ENCODE results near the gene CDKAL1.

DNA sequence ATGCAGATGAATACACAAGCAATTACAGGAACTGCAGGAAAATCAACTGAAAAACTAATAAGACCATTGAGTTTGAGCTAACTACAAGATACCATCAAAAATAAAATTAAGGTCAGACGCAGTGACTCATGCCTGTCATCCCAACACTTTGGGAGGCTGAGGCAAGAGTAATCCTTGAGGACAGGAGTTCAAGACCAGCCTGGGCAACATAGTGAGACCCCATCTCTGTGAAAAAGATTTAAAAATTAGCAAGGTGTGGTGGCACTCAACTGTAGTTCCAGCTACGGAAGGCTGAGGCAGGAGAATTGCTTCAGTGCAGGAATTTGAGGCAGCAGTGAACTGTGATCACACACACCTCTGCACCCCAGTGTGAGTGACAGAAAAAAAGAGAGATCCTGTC, 639.4 kb downstream of the CDKAL1 start:
- TF ChIP-seq, protein P1, sequence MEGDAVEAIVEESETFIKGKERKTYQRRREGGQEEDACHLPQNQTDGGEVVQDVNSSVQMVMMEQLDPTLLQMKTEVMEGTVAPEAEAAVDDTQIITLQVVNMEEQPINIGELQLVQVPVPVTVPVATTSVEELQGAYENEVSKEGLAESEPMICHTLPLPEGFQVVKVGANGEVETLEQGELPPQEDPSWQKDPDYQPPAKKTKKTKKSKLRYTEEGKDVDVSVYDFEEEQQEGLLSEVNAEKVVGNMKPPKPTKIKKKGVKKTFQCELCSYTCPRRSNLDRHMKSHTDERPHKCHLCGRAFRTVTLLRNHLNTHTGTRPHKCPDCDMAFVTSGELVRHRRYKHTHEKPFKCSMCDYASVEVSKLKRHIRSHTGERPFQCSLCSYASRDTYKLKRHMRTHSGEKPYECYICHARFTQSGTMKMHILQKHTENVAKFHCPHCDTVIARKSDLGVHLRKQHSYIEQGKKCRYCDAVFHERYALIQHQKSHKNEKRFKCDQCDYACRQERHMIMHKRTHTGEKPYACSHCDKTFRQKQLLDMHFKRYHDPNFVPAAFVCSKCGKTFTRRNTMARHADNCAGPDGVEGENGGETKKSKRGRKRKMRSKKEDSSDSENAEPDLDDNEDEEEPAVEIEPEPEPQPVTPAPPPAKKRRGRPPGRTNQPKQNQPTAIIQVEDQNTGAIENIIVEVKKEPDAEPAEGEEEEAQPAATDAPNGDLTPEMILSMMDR (IDR thresholded peaks at IDR 0.05; ENCODE audit: insufficient read depth, low read length) = no peak
- no peak for TF ChIP-seq POLR2AphosphoS5 (IDR thresholded peaks at IDR 0.05; ENCODE audit: low read depth)
- TF ChIP-seq, protein P2, sequence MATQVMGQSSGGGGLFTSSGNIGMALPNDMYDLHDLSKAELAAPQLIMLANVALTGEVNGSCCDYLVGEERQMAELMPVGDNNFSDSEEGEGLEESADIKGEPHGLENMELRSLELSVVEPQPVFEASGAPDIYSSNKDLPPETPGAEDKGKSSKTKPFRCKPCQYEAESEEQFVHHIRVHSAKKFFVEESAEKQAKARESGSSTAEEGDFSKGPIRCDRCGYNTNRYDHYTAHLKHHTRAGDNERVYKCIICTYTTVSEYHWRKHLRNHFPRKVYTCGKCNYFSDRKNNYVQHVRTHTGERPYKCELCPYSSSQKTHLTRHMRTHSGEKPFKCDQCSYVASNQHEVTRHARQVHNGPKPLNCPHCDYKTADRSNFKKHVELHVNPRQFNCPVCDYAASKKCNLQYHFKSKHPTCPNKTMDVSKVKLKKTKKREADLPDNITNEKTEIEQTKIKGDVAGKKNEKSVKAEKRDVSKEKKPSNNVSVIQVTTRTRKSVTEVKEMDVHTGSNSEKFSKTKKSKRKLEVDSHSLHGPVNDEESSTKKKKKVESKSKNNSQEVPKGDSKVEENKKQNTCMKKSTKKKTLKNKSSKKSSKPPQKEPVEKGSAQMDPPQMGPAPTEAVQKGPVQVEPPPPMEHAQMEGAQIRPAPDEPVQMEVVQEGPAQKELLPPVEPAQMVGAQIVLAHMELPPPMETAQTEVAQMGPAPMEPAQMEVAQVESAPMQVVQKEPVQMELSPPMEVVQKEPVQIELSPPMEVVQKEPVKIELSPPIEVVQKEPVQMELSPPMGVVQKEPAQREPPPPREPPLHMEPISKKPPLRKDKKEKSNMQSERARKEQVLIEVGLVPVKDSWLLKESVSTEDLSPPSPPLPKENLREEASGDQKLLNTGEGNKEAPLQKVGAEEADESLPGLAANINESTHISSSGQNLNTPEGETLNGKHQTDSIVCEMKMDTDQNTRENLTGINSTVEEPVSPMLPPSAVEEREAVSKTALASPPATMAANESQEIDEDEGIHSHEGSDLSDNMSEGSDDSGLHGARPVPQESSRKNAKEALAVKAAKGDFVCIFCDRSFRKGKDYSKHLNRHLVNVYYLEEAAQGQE (IDR thresholded peaks at IDR 0.05; ENCODE audit: insufficient replicate concordance, low read depth) = no peak
